GM19025 (cell line): ENCODE data around the gene ERP27.

ENCODE experiments used
- ATAC-seq: cut with Tn5 transposase; IDR thresholded peaks from one replicate; pipeline ENCODE4 v1.9.1; 2021; ENCODE audit warnings: mild to moderate bottlenecking, low read depth, moderate library complexity; ENCODE audit not compliant: unreplicated experiment

The ERP27 gene

GRCh38 chr12:14938301-14938700 is at the start of gene ERP27:
ERP27 (minus strand) TSS chr12:14938537; CDS start chr12:14938508, 29 bp downstream.
- ATAC-seq = no peak

- ATAC-seq = no peak
These were observed 49.7 kb upstream of the ERP27 start for GRCh38 chr12:14988035-14988434.

- no peak for ATAC-seq
These were observed 48.1 kb upstream of the ERP27 start for GRCh38 chr12:14986449-14986848.

GRCh38 chr12:14984766-14985285 is 46.5 kb upstream of the ERP27 start:
- no peak for ATAC-seq

- no peak for ATAC-seq
These were observed 45.7 kb upstream of the ERP27 start for GRCh38 chr12:14984036-14984435.

GRCh38 chr12:14982991-14983390 is 44.7 kb upstream of the ERP27 start:
- no peak for ATAC-seq

- no peak for ATAC-seq
These were observed 44.2 kb upstream of the ERP27 start for GRCh38 chr12:14982562-14982961.

- no peak for ATAC-seq
These were observed 42.7 kb upstream of the ERP27 start for GRCh38 chr12:14981049-14981448.

- no peak for ATAC-seq
These were observed 41.1 kb upstream of the ERP27 start for GRCh38 chr12:14979468-14979867.

GRCh38 chr12:14976658-14977057 is 38.3 kb upstream of the ERP27 start:
- ATAC-seq = no peak

- no peak for ATAC-seq
These were observed 37.1 kb upstream of the ERP27 start for GRCh38 chr12:14975457-14975856.

GRCh38 chr12:14974633-14975032 is 36.3 kb upstream of the ERP27 start:
- ATAC-seq = no peak

- ATAC-seq = no peak
These were observed 34.5 kb upstream of the ERP27 start, which contains the start of gene PDE6H for GRCh38 chr12:14972816-14973215. PDE6H (plus strand) TSS chr12:14973042; CDS start chr12:14978013, 4,971 bp downstream.

- ATAC-seq = no peak
These were observed 32.1 kb upstream of the ERP27 start for GRCh38 chr12:14970473-14970872.

GRCh38 chr12:14968478-14968877 is 30.1 kb upstream of the ERP27 start:
- no peak for ATAC-seq

- no peak for ATAC-seq
These were observed 26.9 kb upstream of the ERP27 start for GRCh38 chr12:14965221-14965620.

- no peak for ATAC-seq
These were observed 26.1 kb upstream of the ERP27 start for GRCh38 chr12:14964406-14964805.

GRCh38 chr12:14963520-14963919 is 25.2 kb upstream of the ERP27 start:
- ATAC-seq = no peak

GRCh38 chr12:14962797-14963196 is 24.5 kb upstream of the ERP27 start:
- ATAC-seq = no peak

- no peak for ATAC-seq
These were observed 23.8 kb upstream of the ERP27 start for GRCh38 chr12:14962153-14962539.

GRCh38 chr12:14961466-14962152 is 23.3 kb upstream of the ERP27 start, which contains the start of gene ARHGDIB:
ARHGDIB (minus strand) TSS chr12:14961601; CDS start chr12:14950712, 10,889 bp downstream.
- peak; percentile 52 for ATAC-seq
